Tibial nerve (tissue), 3 donors: ENCODE results near the gene MED20.

Source experiments
- POLR2A ChIP-seq, 2 donors: fragments of 450-650 bp; IDR thresholded peaks; one replicate each; pipeline ENCODE4 v1.6.1; 2017; ENCODE audit warnings: antibody characterized with exemption in 2 of 2, mild to moderate bottlenecking in 2 of 2, moderate library complexity in 2 of 2
- TF ChIP-seq, protein P1 (sequence below), 5 experiments: fragments of 200-600 bp in 3 of 5; fragments of 450-650 bp in 2 of 5; sonication (generic) in 3 of 5; IDR thresholded peaks; one replicate each; pipeline ENCODE4 v1.5.1; 2016 to 2019; ENCODE audit warnings: antibody characterized with exemption in 5 of 5, mild to moderate bottlenecking in 3 of 5, moderate library complexity in 2 of 5

DNA sequence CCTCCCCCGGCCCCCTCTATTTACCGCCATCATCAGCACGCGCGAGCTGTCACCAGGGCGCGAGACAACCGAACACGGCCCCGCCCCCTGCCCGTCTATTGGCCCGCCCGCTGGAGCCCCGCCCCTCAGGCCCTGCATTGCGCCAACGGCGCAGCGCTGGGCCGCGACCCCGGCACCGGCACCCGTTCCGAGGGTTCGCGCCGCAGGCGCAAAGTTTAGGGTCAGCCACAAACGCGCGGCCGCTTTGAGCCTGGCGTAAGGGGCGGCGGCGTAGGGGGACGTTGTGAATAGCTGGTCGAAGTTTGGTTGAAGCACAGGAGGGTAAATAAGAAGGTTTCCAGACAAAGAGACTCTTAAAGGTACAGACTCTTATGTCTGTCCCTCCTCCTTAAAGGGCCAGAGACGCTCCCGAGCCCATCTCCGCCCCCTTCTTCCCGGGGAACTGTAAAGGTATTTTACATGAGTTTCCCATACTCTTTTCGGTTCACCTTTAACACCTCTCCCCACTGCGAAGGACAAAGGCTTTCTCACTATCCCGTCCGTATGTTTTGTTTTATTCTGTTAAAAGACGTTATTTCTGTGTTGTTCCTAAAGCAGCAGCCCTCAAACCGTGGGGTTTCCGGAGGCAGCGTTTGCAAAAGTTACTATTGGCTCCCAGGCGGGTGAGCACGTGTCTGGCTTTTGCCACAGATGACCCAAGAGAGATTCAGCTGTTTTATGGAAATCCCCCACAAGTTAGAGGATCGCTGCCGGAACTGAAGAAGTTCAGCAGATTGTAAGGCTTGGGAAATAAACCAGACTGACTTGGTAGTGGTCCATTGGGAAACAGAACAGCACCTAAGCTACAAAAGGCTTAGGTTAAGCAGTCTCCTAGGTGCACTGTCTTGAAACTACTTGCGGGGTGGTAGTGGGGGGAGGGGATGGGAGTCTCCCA lies 25.4 kb downstream of the MED20 start, which contains the start of gene USP49:
- TF ChIP-seq, protein P1, sequence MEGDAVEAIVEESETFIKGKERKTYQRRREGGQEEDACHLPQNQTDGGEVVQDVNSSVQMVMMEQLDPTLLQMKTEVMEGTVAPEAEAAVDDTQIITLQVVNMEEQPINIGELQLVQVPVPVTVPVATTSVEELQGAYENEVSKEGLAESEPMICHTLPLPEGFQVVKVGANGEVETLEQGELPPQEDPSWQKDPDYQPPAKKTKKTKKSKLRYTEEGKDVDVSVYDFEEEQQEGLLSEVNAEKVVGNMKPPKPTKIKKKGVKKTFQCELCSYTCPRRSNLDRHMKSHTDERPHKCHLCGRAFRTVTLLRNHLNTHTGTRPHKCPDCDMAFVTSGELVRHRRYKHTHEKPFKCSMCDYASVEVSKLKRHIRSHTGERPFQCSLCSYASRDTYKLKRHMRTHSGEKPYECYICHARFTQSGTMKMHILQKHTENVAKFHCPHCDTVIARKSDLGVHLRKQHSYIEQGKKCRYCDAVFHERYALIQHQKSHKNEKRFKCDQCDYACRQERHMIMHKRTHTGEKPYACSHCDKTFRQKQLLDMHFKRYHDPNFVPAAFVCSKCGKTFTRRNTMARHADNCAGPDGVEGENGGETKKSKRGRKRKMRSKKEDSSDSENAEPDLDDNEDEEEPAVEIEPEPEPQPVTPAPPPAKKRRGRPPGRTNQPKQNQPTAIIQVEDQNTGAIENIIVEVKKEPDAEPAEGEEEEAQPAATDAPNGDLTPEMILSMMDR (IDR thresholded peaks at IDR 0.05) = peak in 1 of 5 experiments; percentile 26
- TF ChIP-seq POLR2A (IDR thresholded peaks at IDR 0.05) = no peak
